Lower leg skin (tissue), 4 donors: ENCODE data around the gene RYR2. TPM values are rescaled to one million over a fixed set of nuclear protein-coding genes. Genes with fewer than 3 reads are reported as not detected.

Source experiments
- DNase-seq, 2 donors: peaks; one replicate each; pipeline ENCODE4 v3.0.0-alpha.2; 2019; ENCODE audit warnings: low spot score in 2 of 2
- H3K4me3 ChIP-seq: fragments of 200-600 bp; sonication (generic); 2 replicates; pipeline ENCODE4 v1.5.1; 2017; ENCODE audit warnings: mild to moderate bottlenecking, low read depth; ENCODE audit not compliant: poor library complexity, severe bottlenecking
- POLR2A ChIP-seq, 2 donors: fragments of 450-650 bp; IDR thresholded peaks; one replicate each; pipeline ENCODE4 v1.6.1; 2016 to 2017; ENCODE audit warnings: antibody characterized with exemption in 2 of 2, mild to moderate bottlenecking in 1 of 2, moderate library complexity in 1 of 2
- WGBS, 2 donors: methylation state at CpG; one replicate each; pipeline ENCODE4 v1.1.5; 2018; 5-methylcytosine and 5-hydroxymethylcytosine counted together
- intact Hi-C: fragments of 100-400 bp; cut with DNase I; formaldehyde crosslinking; loops from one replicate; pipeline ENCODE4 v1.15.0; 2023; ENCODE audit warnings: low total_unique reads
- total RNA-seq, 4 donors: library from RNA; depleted of rRNA; stranded (reverse); fragments of >200 nt; gene quantifications; one replicate each; pipeline ENCODE4 v1.1.0, GENCODE V29; 2016
- TF ChIP-seq, protein P1 (sequence below), 3 donors: fragments of 450-650 bp; IDR thresholded peaks; one replicate each; pipeline ENCODE4 v1.5.1; 2016; ENCODE audit warnings: antibody characterized with exemption in 3 of 3, mild to moderate bottlenecking in 3 of 3, moderate library complexity in 2 of 3

RYR2 gene
- total RNA-seq, 4 donors from 2014 or later: 0.19 to 0.97 (median 0.66) TPM

DNA sequence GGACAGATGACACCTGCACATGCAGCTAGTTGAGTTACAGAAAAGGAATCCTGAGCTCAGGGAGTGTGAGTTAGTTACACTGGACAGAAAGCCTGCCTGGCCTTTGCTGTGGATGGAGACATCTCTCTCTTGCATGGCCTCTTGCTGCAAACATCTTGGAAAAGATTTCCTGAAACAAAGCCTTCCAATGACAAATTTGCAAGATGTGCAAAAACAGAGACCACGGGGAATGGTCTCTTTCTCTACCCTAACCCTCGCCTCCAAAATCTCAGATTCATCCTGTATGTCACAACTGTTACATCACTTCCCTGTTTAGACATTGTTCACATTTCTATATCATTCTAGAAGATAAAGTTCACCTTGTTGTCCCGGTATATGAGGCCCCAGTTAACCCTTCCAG is 415.6 kb downstream of the RYR2 start:
- WGBS, 2 donors: 81 to 82% methylated on average over 3 of the region's 3 CpGs
- no peak for DNase-seq
- no peak overlapping the region for H3K4me3 ChIP-seq
- no peak for TF ChIP-seq POLR2A (IDR thresholded peaks at IDR 0.05)
- TF ChIP-seq, protein P1, sequence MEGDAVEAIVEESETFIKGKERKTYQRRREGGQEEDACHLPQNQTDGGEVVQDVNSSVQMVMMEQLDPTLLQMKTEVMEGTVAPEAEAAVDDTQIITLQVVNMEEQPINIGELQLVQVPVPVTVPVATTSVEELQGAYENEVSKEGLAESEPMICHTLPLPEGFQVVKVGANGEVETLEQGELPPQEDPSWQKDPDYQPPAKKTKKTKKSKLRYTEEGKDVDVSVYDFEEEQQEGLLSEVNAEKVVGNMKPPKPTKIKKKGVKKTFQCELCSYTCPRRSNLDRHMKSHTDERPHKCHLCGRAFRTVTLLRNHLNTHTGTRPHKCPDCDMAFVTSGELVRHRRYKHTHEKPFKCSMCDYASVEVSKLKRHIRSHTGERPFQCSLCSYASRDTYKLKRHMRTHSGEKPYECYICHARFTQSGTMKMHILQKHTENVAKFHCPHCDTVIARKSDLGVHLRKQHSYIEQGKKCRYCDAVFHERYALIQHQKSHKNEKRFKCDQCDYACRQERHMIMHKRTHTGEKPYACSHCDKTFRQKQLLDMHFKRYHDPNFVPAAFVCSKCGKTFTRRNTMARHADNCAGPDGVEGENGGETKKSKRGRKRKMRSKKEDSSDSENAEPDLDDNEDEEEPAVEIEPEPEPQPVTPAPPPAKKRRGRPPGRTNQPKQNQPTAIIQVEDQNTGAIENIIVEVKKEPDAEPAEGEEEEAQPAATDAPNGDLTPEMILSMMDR (IDR thresholded peaks at IDR 0.05): no peak
- intact Hi-C loops: no loop called here

DNA sequence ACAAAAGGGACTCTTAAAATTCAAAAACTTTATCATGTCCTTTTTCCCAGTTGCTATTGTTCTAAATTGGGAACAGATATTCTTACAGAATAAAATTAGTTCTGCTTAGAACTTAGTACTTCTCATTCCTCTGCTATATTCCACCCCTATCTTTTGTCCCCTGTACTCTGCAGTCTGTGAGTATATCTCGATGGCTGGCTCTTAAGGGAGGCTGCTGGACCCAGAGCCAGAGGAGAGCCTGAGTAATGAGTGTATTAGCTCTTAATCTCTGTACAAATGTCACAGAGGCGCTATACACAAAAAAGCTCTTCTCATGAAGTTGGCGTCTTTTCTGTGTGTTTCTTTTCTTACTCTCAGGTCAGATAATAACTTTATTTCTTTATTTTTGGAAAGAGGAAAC is 425.3 kb downstream of the RYR2 start:
- DNase-seq: no peak
- no peak overlapping the region for H3K4me3 ChIP-seq
- intact Hi-C loops: no loop called here
- WGBS, 2 donors: 56 to 58% methylated on average over 3 of the region's 3 CpGs
- no peak for TF ChIP-seq POLR2A (IDR thresholded peaks at IDR 0.05)
- TF ChIP-seq, protein P1 (IDR thresholded peaks at IDR 0.05): no peak

DNA sequence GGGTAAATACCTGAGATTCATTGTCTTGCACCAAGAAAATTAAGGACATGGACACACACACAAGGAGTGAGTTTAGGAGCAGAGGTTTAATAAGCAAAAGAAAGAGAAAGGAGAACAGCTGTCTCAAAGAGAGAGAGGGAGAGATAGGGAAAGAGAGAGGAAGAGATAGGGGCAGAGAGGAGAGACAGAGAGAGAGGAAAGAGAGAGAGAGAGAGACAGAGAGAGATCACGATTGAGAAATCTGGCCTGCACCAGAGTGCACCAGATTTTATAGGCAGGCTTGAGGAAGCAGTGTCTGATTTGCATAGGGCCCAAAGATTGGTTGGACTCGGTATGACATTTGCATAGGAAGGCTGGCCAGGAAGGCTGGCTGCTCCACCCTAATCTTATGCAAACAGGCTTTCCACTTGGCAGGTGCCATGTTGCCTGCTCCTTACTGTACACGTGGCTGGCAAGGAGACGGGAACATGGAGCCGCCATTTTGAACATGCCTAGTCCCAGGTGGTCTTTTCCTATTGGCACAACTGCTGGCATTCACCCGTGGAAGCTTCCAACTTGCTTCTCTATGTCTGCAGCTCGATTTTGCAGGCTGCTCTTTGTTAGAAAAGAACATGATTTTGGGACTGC is 428.8 kb downstream of the RYR2 start:
- DNase-seq: no peak
- TF ChIP-seq POLR2A (IDR thresholded peaks at IDR 0.05): no peak
- TF ChIP-seq, protein P1 (IDR thresholded peaks at IDR 0.05): no peak
- no peak overlapping the region for H3K4me3 ChIP-seq
- intact Hi-C loops: no loop called here
- WGBS, 2 donors: 66 to 73% methylated on average over 7 of the region's 7 CpGs

DNA sequence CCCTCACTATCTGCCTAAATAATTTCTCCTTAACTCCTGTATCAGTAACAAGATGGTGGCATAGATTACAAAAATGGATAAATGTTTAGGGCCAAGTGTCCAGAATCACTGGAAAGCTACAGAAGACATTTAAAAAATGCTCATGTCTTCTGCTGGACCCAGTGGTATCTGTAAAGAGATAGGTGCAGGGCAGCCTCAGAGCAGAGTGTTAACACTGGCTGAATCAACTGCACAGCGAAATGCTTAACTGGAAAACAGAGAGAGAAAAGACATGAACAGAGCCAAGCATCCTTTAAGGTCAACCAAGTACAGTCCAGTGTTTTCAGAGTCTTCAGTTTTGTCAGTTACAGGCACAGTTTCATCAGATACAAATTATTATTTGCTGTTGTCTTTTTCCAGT is 429.4 kb downstream of the RYR2 start:
- TF ChIP-seq POLR2A (IDR thresholded peaks at IDR 0.05): no peak
- TF ChIP-seq, protein P1 (IDR thresholded peaks at IDR 0.05): no peak
- intact Hi-C loops: no loop called here
- 38 to 42% methylated on average over 1 of the region's 1 CpG for WGBS, 2 donors
- no peak for DNase-seq
- no peak overlapping the region for H3K4me3 ChIP-seq

DNA sequence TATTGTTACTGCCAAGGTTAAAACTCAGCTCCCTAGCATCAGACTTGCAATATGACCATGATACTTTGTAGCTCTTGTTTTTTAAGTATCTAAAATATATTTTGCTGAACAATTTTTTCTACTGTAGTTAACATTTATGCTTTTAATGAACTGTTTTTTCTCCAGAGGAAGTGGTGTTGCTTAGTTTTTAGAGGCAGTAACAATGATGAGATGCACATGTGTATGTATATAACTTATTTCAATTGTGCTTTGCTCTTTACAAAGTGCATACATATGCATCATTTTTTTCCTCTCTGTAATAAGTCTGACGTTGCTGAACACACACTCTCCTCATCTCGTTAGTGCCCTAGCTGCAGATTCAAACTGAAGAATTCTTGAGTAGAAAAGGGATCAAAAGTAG is 430.0 kb downstream of the RYR2 start:
- TF ChIP-seq, protein P1 (IDR thresholded peaks at IDR 0.05): no peak
- no peak for TF ChIP-seq POLR2A (IDR thresholded peaks at IDR 0.05)
- no peak overlapping the region for H3K4me3 ChIP-seq
- DNase-seq: no peak
- 16 to 26% methylated on average over 2 of the region's 2 CpGs for WGBS, 2 donors
- intact Hi-C loops: no loop called here

DNA sequence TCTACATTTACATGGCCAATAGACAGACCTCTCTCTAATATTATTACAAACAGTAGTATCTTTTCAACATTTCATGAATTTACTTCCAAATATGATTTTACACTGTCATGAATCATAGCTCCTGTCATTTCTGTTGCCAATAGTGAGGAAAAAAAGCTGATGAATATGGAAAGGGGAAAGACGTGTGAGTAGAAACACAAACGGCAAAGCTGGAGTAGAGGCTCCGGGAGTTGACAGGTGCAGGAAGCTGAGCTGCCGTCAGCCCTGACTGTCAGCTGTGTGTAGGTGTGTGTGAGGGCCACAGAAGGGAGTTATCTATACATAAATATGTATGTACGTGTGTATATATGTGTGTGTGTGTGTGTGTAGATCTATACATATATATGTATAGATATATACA is 431.9 kb downstream of the RYR2 start:
- intact Hi-C loops: no loop called here
- WGBS, 2 donors: 73 to 79% methylated on average over 5 of the region's 5 CpGs

More for the DNA sequence above, 431.9 kb downstream of the RYR2 start:
- TF ChIP-seq POLR2A (IDR thresholded peaks at IDR 0.05): no peak
- TF ChIP-seq, protein P1 (IDR thresholded peaks at IDR 0.05): no peak
- no peak overlapping the region for H3K4me3 ChIP-seq
- no peak for DNase-seq
